Ascending aorta (tissue), 2 donors: Measurements from ENCODE around the gene CCDC136. TPM values are rescaled to one million over a fixed set of nuclear protein-coding genes. Genes with fewer than 3 reads are reported as not detected.

ENCODE experiments used
- DNase-seq, 2 donors: peaks; one replicate each; pipeline ENCODE4 v3.0.0-alpha.2; 2019; ENCODE audit warnings: low spot score in 2 of 2
- H3K27ac ChIP-seq, 2 donors: fragments of 200-600 bp; sonication (generic); one replicate each; pipeline ENCODE4 v1.5.1; 2016 to 2017; ENCODE audit warnings: mild to moderate bottlenecking in 1 of 2
- H3K27me3 ChIP-seq: fragments of 200-600 bp; sonication (generic); one replicate; pipeline ENCODE4 v1.5.1; 2017
- H3K36me3 ChIP-seq, 2 donors: fragments of 200-600 bp; sonication (generic); one replicate each; pipeline ENCODE4 v1.5.1; 2016
- H3K4me1 ChIP-seq, 2 donors: fragments of 200-600 bp; sonication (generic); one replicate each; pipeline ENCODE4 v1.5.1; 2016 to 2017; ENCODE audit warnings: mild to moderate bottlenecking in 1 of 2
- H3K4me3 ChIP-seq, 2 donors: fragments of 200-600 bp; sonication (generic); one replicate each; pipeline ENCODE4 v1.5.1; 2016 to 2017; ENCODE audit warnings: mild to moderate bottlenecking in 1 of 2
- H3K9me3 ChIP-seq, 2 donors: fragments of 200-600 bp; sonication (generic); one replicate each; pipeline ENCODE4 v1.5.1; 2016
- intact Hi-C: fragments of 100-400 bp; cut with DNase I; formaldehyde crosslinking; loops from one replicate; pipeline ENCODE4 v1.15.1; 2023
- total RNA-seq: library from RNA; depleted of rRNA; stranded (reverse); fragments of >200 nt; gene quantifications from one replicate; pipeline ENCODE4 v1.1.0, GENCODE V29; 2016
- TF ChIP-seq, protein P1 (sequence below), 3 experiments: fragments of 200-600 bp in 2 of 3; fragments of 450-650 bp in 1 of 3; sonication (generic) in 2 of 3; IDR thresholded peaks; one replicate each; pipeline ENCODE4 v1.5.1; 2016 to 2019; ENCODE audit warnings: antibody characterized with exemption in 3 of 3, mild to moderate bottlenecking in 1 of 3, moderate library complexity in 1 of 3

Gene CCDC136
- total RNA-seq, 1 donor from 2014 or later = 0.64 TPM

DNA sequence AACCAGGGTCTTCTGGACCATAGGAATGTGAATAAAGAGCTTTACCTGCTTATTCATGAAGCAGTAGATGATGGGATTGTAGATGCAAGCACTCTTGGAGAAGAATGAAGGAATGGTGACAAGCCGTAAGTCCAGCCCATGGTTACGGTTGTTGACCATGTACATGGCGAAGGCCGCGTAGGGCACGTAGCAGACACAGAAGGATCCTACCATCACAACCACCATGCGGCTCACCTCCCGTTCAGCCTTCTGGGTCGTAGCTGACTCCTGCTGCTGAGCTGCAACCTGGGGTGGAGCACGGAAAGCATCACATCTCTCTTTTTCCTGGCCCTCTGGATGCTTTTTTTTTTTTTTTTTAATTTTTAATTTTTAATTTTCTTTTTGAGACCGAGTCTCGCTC is 18.2 kb upstream of the CCDC136 start:
- Histone ChIP-seq H3K9me3 (peaks cover 3 to 9% of the 10 kb centered on the region in 2 donors), H3K27ac (no peak overlapping the region), H3K4me1 (no peaks in the 10 kb centered on the region), H3K4me3 (no peak overlapping the region), H3K36me3 (peaks cover 30 to 43% of the 10 kb centered on the region in 2 donors), H3K27me3 (no peaks in the 10 kb centered on the region)
- intact Hi-C loops = no loop called here
- no peak for DNase-seq
- TF ChIP-seq, protein P1, sequence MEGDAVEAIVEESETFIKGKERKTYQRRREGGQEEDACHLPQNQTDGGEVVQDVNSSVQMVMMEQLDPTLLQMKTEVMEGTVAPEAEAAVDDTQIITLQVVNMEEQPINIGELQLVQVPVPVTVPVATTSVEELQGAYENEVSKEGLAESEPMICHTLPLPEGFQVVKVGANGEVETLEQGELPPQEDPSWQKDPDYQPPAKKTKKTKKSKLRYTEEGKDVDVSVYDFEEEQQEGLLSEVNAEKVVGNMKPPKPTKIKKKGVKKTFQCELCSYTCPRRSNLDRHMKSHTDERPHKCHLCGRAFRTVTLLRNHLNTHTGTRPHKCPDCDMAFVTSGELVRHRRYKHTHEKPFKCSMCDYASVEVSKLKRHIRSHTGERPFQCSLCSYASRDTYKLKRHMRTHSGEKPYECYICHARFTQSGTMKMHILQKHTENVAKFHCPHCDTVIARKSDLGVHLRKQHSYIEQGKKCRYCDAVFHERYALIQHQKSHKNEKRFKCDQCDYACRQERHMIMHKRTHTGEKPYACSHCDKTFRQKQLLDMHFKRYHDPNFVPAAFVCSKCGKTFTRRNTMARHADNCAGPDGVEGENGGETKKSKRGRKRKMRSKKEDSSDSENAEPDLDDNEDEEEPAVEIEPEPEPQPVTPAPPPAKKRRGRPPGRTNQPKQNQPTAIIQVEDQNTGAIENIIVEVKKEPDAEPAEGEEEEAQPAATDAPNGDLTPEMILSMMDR (IDR thresholded peaks at IDR 0.05) = no peak

DNA sequence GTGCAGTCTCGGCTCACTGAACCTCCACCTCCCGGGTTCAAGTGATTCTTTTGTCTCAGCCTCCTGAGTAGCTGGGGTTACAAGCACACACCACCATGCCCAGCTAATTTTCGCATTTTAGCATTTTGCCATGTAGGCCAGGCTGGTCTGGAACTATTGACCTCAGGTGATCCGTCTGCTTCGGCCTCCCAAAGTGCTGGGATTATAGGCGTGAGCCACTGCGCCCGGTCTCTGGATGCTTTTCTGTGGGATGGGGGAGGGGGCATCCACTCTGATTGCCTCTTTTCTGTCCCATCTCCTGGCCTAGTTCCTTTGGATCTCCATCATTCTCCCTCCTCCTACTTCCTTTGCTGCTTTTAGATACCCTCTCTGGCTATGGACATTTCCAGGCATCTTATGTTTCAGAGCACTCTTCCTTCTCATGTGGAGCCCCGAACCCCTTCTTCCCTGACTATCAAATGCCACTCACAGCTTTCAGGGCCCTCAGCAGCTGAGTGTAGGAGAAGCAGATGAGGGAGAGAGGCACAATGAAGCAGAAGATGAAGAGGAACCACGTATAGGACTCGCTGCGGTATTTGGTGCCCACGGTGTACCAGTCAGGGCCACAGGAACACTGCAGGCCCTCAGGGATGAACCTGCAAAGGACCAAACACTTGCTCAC is 17.6 kb upstream of the CCDC136 start:
- TF ChIP-seq, protein P1 (IDR thresholded peaks at IDR 0.05) = no peak
- no peak overlapping the region for H3K27ac ChIP-seq

DNA sequence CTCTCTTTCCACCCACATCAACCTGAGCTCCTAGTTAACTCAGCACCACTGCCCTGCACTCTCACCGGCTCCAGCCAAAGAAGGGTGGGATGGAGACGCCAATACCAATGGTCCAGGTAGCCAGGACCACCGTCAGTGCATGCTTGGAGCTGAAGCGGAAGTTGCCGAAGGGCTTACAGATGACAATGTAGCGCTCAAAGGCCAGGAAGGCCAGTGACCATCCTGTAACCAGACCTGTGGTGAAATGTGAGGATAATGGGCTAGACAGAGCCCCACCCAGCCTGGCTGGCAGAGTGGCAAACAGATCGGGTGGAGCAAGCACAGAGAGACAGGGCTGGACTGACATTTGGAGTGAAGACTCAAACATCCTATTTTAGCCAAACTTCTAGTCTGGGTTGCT is 16.8 kb upstream of the CCDC136 start:
- peaks cover 4 to 12% of the 10 kb centered on the region in 2 donors for H3K9me3 ChIP-seq
- H3K27me3 ChIP-seq = no peaks in the 10 kb centered on the region
- H3K27ac ChIP-seq = no peak overlapping the region
- no peak for DNase-seq
- H3K4me3 ChIP-seq = no peak overlapping the region
- TF ChIP-seq, protein P1 (IDR thresholded peaks at IDR 0.05) = no peak
- peaks cover 18 to 31% of the 10 kb centered on the region in 2 donors for H3K36me3 ChIP-seq
- intact Hi-C loops = no loop called here
- no peaks in the 10 kb centered on the region for H3K4me1 ChIP-seq

More for the DNA sequence above, 17.6 kb upstream of the CCDC136 start:
- Histone ChIP-seq H3K4me1 (no peaks in the 10 kb centered on the region), H3K36me3 (peaks cover 25 to 38% of the 10 kb centered on the region in 2 donors), H3K27me3 (no peaks in the 10 kb centered on the region), H3K4me3 (no peak overlapping the region), H3K9me3 (peaks cover 4 to 12% of the 10 kb centered on the region in 2 donors)
- no peak for DNase-seq
- intact Hi-C loops = no loop called here

DNA sequence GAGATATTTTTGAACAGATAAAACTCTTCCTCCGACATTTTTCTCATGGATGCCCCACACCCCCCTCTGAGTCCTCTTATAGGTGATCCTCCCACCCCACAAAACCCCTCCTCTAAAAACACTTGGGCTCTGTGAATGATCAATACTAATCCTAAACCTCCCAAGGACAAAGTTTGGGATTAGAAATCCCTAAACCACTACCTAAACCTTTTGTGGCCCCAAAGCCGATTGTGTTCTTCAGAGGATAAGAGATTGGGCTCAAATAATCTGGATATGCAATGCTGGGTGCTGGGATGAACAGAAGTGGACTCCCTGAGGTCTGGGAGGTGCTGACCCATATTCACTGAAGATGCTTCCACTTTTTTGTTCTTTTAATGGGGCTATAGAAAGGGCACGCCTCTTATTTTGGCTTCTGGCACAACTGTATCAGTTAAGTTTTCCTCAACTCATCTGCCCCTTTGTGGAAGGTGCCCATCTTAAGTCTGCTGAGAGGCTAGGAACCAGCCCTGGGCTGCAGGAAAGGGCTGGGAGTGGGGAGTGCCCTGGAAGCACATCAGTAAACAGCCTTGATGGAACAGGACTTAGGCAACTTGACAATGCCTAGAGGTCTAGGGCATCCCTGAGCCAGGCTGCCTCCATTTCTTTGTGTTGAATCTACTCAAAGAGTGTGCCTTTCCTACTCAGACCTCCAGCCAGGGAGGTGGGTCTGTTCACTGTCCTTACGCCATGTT is 15.9 kb upstream of the CCDC136 start, which contains the start of gene OPN1SW:
Gene OPN1SW, minus strand, starts transcription at position 51 of the 731 bp plus-strand sequence. Its CDS starts 13 bp downstream, at position 38.
- TF ChIP-seq, protein P1 (IDR thresholded peaks at IDR 0.05) = no peak
- intact Hi-C loops = loop anchor here (2.0 kb wide), 1 partner anchor 37 kb away; the partner anchor contains the start of gene CALU
- H3K4me1 ChIP-seq = peaks cover 0 to 3% of the 10 kb centered on the region in 2 donors
- H3K4me3 ChIP-seq = no peak within 1 kb of the TSS
- H3K27ac ChIP-seq = no peak within 1 kb of the TSS
- peaks cover 4 to 12% of the 10 kb centered on the region in 2 donors for H3K9me3 ChIP-seq
- H3K36me3 ChIP-seq = peaks cover 14 to 21% of the 10 kb centered on the region in 2 donors
- no peaks in the 10 kb centered on the region for H3K27me3 ChIP-seq
- DNase-seq = no peak

DNA sequence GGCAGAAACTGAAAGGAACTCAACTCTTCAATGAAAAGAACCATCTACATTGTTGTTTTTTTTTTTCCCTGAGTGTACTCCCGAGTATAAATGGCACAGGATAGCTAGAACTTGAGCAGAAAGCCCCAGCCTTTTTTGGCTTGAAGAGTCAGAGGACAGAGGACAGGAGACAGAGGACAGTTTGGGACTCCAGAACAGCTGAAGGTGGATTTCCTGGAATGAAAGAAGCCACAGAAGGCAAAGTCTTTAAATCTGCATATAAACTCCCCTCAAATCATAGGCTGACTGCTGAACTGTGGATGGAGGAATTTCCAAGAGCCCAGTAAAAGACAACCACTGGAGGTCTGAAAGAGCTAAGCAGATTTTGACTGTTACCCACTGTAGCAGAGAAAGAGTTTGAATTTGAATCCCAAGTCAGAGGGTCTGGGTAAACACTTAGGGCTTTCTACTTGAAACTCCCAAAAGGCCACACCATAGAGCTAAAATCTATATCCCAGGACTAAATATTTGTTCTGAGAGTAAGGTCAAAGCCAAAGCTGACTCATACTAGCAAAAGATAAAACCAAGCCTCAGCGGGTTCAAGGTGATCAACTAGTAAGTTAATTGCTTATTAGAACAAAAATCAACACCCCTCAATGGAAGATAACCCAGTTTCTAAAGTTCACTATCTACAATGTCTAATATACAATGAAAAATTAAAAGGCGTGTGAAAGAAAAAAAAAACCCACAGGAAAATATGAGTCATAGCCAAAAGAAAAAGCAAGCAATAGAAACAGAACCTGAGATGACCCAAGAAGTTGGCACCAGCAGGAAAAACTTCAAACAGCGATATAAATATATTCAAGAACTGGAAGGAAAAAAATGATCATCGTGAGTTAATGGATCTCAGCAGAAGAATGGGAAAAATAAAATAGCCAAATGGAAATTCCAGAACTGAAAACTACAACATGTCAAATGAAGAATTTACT is 14.3 kb upstream of the CCDC136 start:
- TF ChIP-seq, protein P1 (IDR thresholded peaks at IDR 0.05) = no peak
- Histone ChIP-seq H3K9me3 (peaks cover 4 to 12% of the 10 kb centered on the region in 2 donors), H3K36me3 (peaks cover 6 to 9% of the 10 kb centered on the region in 2 donors), H3K4me1 (peaks cover 0 to 8% of the 10 kb centered on the region in 2 donors), H3K4me3 (no peak overlapping the region), H3K27ac (peak overlapping the region; percentile 31 to 58), H3K27me3 (no peaks in the 10 kb centered on the region)
- DNase-seq = no peak
- intact Hi-C loops = loop anchor here (1.0 to 2.0 kb wide), 2 partner anchors 10 to 39 kb away; partner anchors contain the start of gene CALU
